ENCODE data around the gene FAR2. TPM values are rescaled to one million over a fixed set of nuclear protein-coding genes. Genes with fewer than 3 reads are reported as not detected.

FAR2 gene
- total RNA-seq, result 10 to 100 TPM in 3 of 4 donors, 1 to 10 TPM in 1; 7.4 to 45.4 (median 17.9) TPM

DNA sequence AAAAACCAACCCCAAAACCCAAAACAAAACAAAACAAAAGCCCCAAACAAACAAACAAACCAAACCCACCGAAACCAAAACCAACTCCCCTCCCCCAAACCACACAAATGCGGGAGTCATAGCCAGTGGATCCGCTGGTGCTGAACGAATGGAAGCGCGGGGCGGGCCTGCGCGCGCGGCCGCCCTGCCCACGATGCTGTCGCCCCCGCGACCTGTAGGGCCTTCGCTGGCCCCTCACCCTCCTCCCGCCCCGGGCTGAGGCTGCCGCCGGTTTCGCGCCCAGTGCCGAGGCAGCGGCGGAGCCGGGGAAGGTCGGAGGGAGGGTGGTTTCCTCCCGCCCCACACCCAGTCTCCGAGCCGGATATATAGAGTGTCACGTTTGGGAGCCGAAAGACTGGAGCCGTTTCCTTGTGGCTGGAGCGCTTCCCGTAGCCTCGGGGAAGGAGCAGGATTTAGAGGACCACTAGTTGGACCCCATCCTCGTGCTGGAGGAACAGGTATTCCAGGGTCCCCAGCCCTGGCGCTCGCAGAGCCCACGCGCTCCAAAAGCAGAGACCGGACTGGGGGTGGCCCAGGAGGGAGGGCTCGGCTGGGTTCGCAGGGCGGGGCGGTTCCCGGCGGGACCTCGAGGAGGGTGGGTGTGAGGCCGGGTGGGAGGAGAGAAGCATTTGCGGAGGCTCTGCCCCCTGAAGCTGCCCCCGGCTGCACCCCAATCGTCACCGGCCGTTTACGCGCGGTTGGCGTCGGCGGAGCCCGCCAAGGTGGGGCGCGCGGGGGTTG is at the start of gene FAR2:
TSS of gene FAR2 (plus strand) at position 368 of the 780 bp plus-strand sequence. CDS start 121,172 bp downstream, outside the sequence.
- DNase-seq (ENCODE audit: low spot score in 2 of 2), result peak in 1 of 2 donors; percentile 93
- intact Hi-C loops (cut with DNase I; ENCODE audit: low total_unique reads), result no loop called here
- WGBS, 2 donors, result 0% methylated on average over 52 to 61 of the region's 66 CpGs
- H3K4me3 ChIP-seq (ENCODE audit: low read depth, poor library complexity, severe bottlenecking), result peak within 1 kb of the TSS; percentile 65
- TF ChIP-seq POLR2A (IDR thresholded peaks at IDR 0.05), result no peak
- TF ChIP-seq, protein P1, sequence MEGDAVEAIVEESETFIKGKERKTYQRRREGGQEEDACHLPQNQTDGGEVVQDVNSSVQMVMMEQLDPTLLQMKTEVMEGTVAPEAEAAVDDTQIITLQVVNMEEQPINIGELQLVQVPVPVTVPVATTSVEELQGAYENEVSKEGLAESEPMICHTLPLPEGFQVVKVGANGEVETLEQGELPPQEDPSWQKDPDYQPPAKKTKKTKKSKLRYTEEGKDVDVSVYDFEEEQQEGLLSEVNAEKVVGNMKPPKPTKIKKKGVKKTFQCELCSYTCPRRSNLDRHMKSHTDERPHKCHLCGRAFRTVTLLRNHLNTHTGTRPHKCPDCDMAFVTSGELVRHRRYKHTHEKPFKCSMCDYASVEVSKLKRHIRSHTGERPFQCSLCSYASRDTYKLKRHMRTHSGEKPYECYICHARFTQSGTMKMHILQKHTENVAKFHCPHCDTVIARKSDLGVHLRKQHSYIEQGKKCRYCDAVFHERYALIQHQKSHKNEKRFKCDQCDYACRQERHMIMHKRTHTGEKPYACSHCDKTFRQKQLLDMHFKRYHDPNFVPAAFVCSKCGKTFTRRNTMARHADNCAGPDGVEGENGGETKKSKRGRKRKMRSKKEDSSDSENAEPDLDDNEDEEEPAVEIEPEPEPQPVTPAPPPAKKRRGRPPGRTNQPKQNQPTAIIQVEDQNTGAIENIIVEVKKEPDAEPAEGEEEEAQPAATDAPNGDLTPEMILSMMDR (IDR thresholded peaks at IDR 0.05), result no peak

DNA sequence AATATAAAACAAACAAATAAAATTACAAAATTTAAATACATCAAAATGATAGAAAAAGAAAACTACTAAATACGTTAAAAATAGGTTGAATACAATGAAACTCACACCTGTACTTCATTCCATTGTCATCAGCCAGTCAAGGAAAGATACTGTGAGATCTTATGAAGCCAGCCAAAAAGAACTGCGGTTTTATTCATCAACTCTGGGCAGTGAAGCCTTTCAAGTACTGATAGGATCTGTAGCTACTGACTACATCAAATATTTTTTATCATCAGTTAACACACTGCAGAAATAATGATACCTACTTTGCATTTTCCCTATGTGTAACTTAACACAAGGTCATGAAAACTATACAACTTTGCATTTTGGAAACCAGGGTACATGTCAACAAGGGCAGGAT is 46.3 kb upstream of the FAR2 start:
- no peak for TF ChIP-seq POLR2A (IDR thresholded peaks at IDR 0.05)
- TF ChIP-seq, protein P1 (IDR thresholded peaks at IDR 0.05), result no peak
- DNase-seq (ENCODE audit: low spot score in 2 of 2), result no peak
- no peak overlapping the region for H3K4me3 ChIP-seq (ENCODE audit: low read depth, poor library complexity, severe bottlenecking)
- intact Hi-C loops (cut with DNase I; ENCODE audit: low total_unique reads), result no loop called here
- 32 to 38% methylated on average over 2 of the region's 2 CpGs for WGBS, 2 donors

DNA sequence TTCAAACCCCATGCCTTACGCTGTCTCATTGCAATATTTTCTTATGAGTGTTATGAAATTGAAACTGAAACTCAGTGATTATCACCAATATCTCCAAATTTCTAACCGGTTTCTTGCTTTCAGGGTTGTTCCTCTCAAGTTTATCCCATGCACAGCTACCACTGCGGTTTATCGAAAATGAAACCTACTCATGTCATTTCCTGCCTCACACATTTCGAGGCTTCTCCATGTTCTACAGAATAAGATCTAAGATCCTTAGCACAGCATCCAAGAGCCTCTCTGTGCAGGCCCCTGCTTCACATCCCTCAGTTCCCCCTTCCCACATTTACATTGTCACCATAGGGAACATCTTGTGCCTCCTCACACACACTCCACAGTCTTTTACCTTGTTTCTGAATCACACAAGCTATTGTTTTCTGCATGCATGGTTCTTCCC is 45.5 kb upstream of the FAR2 start:
- no peak overlapping the region for H3K4me3 ChIP-seq (ENCODE audit: low read depth, poor library complexity, severe bottlenecking)
- TF ChIP-seq, protein P1 (IDR thresholded peaks at IDR 0.05), result no peak
- TF ChIP-seq POLR2A (IDR thresholded peaks at IDR 0.05), result no peak
- intact Hi-C loops (cut with DNase I; ENCODE audit: low total_unique reads), result no loop called here
- DNase-seq (ENCODE audit: low spot score in 2 of 2), result no peak
- WGBS, 2 donors, result 71 to 76% methylated on average over 5 of the region's 5 CpGs

DNA sequence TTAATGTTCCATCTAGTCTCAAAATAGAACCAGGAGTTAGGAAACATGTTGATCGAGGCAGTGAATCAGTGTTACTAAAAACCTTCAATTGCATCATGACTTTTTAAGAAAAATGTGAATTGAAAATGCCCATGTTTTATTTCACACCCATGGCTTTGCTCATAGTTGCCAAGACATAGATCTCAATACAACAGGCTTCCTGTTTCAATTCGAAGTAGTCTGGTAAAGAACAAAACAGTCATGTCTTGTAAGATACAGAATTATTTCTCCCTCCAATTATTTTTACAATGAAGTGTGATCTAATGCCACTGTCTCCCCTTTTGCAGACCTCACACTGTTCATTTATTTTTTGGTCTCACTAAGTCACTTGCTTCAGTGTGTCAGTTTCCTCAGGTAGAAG is 44.6 kb upstream of the FAR2 start:
- 72 to 73% methylated on average over 2 of the region's 2 CpGs for WGBS, 2 donors
- no peak for DNase-seq (ENCODE audit: low spot score in 2 of 2)
- TF ChIP-seq, protein P1 (IDR thresholded peaks at IDR 0.05), result no peak
- TF ChIP-seq POLR2A (IDR thresholded peaks at IDR 0.05), result no peak
- intact Hi-C loops (cut with DNase I; ENCODE audit: low total_unique reads), result no loop called here
- no peak overlapping the region for H3K4me3 ChIP-seq (ENCODE audit: low read depth, poor library complexity, severe bottlenecking)

DNA sequence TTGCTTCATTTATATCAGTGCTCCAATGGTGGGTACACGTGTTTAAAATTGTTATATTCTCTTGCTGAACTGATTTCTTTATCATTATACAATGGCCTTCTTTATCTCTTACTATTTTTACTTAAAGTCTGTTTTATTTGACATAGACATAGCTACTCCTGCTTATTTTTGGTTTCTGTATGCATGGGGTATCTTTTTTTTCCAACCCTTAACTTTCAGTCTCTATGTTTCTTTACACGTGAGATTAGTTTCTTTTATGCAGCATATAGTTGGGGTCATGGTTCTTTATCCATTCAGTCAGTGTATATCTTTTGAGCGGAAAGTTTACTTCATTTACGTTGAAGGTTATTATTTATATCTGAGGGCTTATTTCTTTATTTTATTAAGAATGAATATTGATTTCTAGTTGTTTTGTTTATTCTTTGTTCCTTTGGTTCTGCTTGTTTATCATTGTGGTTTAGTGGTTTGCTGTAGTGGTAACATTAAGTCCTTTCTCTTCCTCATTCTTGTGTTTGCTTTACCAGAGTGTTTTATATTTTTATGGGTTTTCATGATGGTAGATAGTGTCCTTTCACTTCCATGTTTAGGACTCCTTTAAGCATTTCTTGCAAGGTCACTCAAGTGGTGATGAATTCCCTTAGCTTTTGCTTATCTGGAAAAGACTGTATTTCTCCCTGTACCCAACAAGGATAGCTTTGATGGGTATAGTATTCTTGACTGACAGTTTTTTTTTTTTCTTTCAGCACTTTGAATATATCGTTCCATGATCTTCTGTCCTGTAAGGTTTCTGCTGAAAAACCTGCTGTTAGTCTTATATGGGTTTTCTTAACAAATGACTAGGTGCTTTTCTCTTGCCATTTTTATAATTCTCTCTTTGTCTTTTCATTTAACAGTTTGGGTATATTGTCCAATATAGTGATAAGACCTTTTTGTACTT is 38.3 kb upstream of the FAR2 start:
- no peak for DNase-seq (ENCODE audit: low spot score in 2 of 2)
- TF ChIP-seq, protein P1 (IDR thresholded peaks at IDR 0.05), result no peak
- no peak for TF ChIP-seq POLR2A (IDR thresholded peaks at IDR 0.05)
- 73 to 76% methylated on average over 5 of the region's 5 CpGs for WGBS, 2 donors
- intact Hi-C loops (cut with DNase I; ENCODE audit: low total_unique reads), result no loop called here
- no peak overlapping the region for H3K4me3 ChIP-seq (ENCODE audit: low read depth, poor library complexity, severe bottlenecking)
